ENCODE results near the gene SPOCK1. TPM values are rescaled to one million over a fixed set of nuclear protein-coding genes. Genes with fewer than 3 reads are reported as not detected.

Gene SPOCK1
- total and polyA plus RNA-seq, 9 of the 15 experiments (the other 6 are each of a cell fraction or from before 2014, with no cell fraction given): 0.01 to 0.35 (median 0.04) TPM; not detected in 6

DNA sequence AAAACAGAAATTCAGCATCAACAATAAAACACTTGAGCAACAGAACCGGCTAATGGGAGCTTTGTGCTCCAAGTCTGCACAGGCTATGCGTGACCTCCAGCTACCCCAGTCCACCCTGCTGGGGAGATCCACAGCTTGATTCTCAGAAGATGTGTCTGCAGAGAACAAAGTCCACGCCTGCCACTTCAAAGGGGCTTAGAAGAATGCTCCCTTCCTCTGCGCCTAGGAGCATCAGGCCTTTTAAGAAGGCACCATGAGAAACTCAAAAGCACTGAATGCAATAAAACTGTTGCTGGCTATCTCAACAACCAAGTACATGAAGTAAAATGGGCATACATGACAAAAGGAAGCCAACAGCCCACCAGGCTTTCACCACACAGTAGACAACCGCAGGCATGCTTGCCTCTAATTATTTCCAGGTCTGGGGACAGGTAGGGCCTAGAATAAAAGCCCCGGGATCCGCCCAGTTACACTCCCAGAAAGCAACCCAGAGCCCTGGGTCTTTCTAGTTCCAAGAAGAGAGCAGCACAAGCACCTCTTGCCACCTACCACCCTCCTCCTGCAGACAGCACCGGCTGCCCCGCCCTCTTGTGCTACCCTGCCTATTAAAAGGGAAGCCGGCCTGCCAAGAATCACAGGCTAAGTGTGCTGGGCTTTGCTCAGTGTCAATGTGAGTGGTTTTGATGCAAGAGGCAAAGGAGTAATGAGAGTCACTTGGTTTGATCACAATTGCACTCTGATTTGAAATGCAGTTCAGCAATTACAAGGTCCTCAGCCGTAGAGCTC is 123.2 kb downstream of the SPOCK1 start:
- Histone ChIP-seq H3K79me2 (ENCODE audit: control insufficient read depth, insufficient read depth, low read length) (no peaks in the 10 kb centered on the region), H3K4me3 (no peak overlapping the region), H3K9ac (ENCODE audit: insufficient read depth in 1 of 2, low read depth in 2 of 2, low read length in 2 of 2) (no peak overlapping the region), H3K27ac (ENCODE audit: extremely low read depth, low read depth, low read length) (no peak overlapping the region), H3K4me1 (replicated peaks in 1 of 2; ENCODE audit: control insufficient read depth in 2 of 2, insufficient read depth in 2 of 2, low read length in 2 of 2) (no peaks in the 10 kb centered on the region), H3K4me2 (ENCODE audit: insufficient read depth, low read length) (no peak overlapping the region), H4K20me1 (replicated peaks; ENCODE audit: control insufficient read depth, insufficient read depth, low read length) (no peaks in the 10 kb centered on the region), H3K27me3 (ENCODE audit: control insufficient read depth in 2 of 2, insufficient read depth in 2 of 2, low read length in 2 of 2) (no peaks in the 10 kb centered on the region), H3K9me1 (ENCODE audit: control insufficient read depth, insufficient read depth, low read length) (no peaks in the 10 kb centered on the region), H3K9me3 (replicated peaks; ENCODE audit: control insufficient read depth, insufficient read depth, low read depth, low read length) (no peaks in the 10 kb centered on the region), H2AFZ (ENCODE audit: low read depth, low read length) (no peak overlapping the region), H3K36me3 (ENCODE audit: control insufficient read depth, insufficient read depth, low read length) (no peaks in the 10 kb centered on the region)
- under 1% methylated on average over 11 of the region's 11 CpGs for WGBS (ENCODE audit: insufficient coverage, low coverage, missing lambda C conversion rate)
- DNase-seq (ENCODE audit: extremely low read depth in 1 of 4, low spot score in 3 of 4): no peak
- TF ChIP-seq ZSCAN32 (CRISPR knock-in tag; IDR thresholded peaks at IDR 0.05) (no peak), RBM25 (IDR thresholded peaks at IDR 0.05; ENCODE audit: low read depth, low read length, severe bottlenecking) (no peak), POLR2AphosphoS5 (IDR thresholded peaks at IDR 0.05; ENCODE audit: control insufficient read depth, insufficient read depth, low read depth, low read length) (no peak), NFATC3 (IDR thresholded peaks at IDR 0.05) (no peak), POLR2A (conservative IDR thresholded peaks at IDR 0.05) (no peak), EP400 (IDR thresholded peaks at IDR 0.05) (no peak)
- TF ChIP-seq, protein P1, sequence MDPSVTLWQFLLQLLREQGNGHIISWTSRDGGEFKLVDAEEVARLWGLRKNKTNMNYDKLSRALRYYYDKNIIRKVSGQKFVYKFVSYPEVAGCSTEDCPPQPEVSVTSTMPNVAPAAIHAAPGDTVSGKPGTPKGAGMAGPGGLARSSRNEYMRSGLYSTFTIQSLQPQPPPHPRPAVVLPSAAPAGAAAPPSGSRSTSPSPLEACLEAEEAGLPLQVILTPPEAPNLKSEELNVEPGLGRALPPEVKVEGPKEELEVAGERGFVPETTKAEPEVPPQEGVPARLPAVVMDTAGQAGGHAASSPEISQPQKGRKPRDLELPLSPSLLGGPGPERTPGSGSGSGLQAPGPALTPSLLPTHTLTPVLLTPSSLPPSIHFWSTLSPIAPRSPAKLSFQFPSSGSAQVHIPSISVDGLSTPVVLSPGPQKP (CRISPR knock-in tag; IDR thresholded peaks at IDR 0.05): no peak
- TF ChIP-seq, protein P2, sequence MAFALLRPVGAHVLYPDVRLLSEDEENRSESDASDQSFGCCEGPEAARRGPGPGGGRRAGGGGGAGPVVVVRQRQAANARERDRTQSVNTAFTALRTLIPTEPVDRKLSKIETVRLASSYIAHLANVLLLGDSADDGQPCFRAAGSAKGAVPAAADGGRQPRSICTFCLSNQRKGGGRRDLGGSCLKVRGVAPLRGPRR (CRISPR knock-in tag; IDR thresholded peaks at IDR 0.05): no peak
- no TSS peak for BruUV-seq (replicated peaks)
- no peak for FAIRE-seq
- ATAC-seq: no peak
- ChIA-PET CTCF (ENCODE audit: low intra/inter-chr PET ratio) (no interaction called here), POLR2A (no interaction called here)
- in situ Hi-C loops (cut with MboI) (no loop called here), intact Hi-C loops (cut with micrococcal nuclease) (no loop called here)
